HepG2 (cell line): ENCODE measurements around the gene HTATSF1. TPM values are rescaled to one million over a fixed set of nuclear protein-coding genes. Genes with fewer than 3 reads are reported as not detected.

ENCODE experiments used
- HIVEP1 ChIP-seq: sonication (generic); formaldehyde crosslinking; IDR thresholded peaks from 2 replicates; pipeline ENCODE4 v1.4.0; 2020; ENCODE audit warnings: mild to moderate bottlenecking, missing genetic modification reagents
- PBX2 ChIP-seq: IDR thresholded peaks from 2 replicates; pipeline ENCODE4 v1.6.1; 2016; ENCODE audit warnings: control low read depth
- SRF ChIP-seq: IDR thresholded peaks from 2 replicates; pipeline ENCODE4 v1.6.1; 2011; ENCODE audit warnings: mild to moderate bottlenecking, low read depth, low read length, moderate library complexity
- ZNF317 ChIP-seq: sonication (generic); formaldehyde crosslinking; IDR thresholded peaks from 2 replicates; pipeline ENCODE4 v1.5.0; 2020; ENCODE audit warnings: mild to moderate bottlenecking, missing genetic modification reagents
- ZNF318 ChIP-seq: sonication (generic); formaldehyde crosslinking; IDR thresholded peaks from 2 replicates; pipeline ENCODE4 v1.4.0; 2020; ENCODE audit warnings: mild to moderate bottlenecking, missing genetic modification reagents
- ZNF644 ChIP-seq: IDR thresholded peaks from 2 replicates; pipeline ENCODE4 v1.6.1; 2016; ENCODE audit warnings: low read depth
- ZNF776 ChIP-seq: sonication (generic); formaldehyde crosslinking; IDR thresholded peaks from 2 replicates; pipeline ENCODE4 v1.4.0; 2020; ENCODE audit warnings: mild to moderate bottlenecking, missing genetic modification reagents
- polyA plus RNA-seq, 8 experiments: library from polyadenylated mRNA; depleted of rRNA in 3 of 8; stranded (reverse) in 7 of 8; unstranded in 1 of 8; fragments of >200 nt; fragmentation: Illumina TruSeq in 4 of 8; extraction: Trizol in 4 of 8; gene quantifications; 2 replicates each; pipeline versions ENCODE4 v1.2.1 to v1.2.3, GENCODE V29; 2011 to 2016; ENCODE audit warnings: low read depth in 4 of 8, missing spikeins in 1 of 8, mixed read lengths in 1 of 8; ENCODE audit not compliant: insufficient read depth in 1 of 8
- total RNA-seq, 5 experiments: library from RNA; depleted of rRNA; stranded (reverse); fragments of >200 nt; fragmentation: Illumina TruSeq; extraction: Trizol; gene quantifications; 2 replicates each; pipeline ENCODE4 v1.2.3, GENCODE V29; 2016; ENCODE audit warnings: low read depth in 1 of 5

HTATSF1 gene
- total and polyA plus RNA-seq, 2 of the 13 experiments (the other 11 are each of a cell fraction or from before 2014, with no cell fraction given) = 0.57 to 40.5 TPM

- TF ChIP-seq ZNF644 (CRISPR knock-in tag) (no peak), ZNF318 (CRISPR knock-in tag) (no peak), PBX2 (CRISPR knock-in tag) (no peak), ZNF776 (CRISPR knock-in tag) (no peak), SRF (no peak), ZNF317 (CRISPR knock-in tag) (no peak), HIVEP1 (CRISPR knock-in tag) (no peak)
Observed at GRCh38 chrX:136487647-136488046, 9.7 kb upstream of the HTATSF1 start, which contains the start of gene BRS3 (continued).
